HG03139 (cell line): Measurements from ENCODE around the gene SLC6A16.
A peak's percentile ranks its signal among the peaks of the same experiment; 100 is the strongest.
"Not testable (repeated sequence)": the region's sequence is repeated elsewhere in the genome, so short reads cannot be mapped to it uniquely, and the experiment has no call there.

Source experiments
- ATAC-seq: cut with Tn5 transposase; IDR thresholded peaks from one replicate; pipeline ENCODE4 v1.9.1; 2021; ENCODE audit not compliant: unreplicated experiment

Gene SLC6A16

DNA sequence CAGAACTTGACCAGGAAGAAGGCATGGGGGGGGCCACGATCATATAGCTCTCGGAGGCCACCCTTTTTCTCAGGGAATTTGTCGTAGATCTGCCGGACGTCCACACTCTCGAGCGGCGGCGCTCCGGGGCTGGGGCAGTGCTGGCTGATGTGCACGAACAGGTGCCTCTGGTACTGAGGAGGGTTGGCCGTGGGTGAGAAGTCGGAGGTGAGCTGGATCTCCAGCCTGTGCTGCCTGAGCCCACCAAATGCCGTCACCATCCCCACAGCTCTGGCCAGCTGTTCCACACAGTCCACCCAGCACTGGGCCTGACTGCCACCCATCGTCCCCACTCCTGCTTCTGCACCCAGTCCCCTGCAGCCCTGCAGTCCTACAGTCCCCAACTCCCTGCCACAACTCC is 22.2 kb upstream of the SLC6A16 start:
- ATAC-seq: no peak

DNA sequence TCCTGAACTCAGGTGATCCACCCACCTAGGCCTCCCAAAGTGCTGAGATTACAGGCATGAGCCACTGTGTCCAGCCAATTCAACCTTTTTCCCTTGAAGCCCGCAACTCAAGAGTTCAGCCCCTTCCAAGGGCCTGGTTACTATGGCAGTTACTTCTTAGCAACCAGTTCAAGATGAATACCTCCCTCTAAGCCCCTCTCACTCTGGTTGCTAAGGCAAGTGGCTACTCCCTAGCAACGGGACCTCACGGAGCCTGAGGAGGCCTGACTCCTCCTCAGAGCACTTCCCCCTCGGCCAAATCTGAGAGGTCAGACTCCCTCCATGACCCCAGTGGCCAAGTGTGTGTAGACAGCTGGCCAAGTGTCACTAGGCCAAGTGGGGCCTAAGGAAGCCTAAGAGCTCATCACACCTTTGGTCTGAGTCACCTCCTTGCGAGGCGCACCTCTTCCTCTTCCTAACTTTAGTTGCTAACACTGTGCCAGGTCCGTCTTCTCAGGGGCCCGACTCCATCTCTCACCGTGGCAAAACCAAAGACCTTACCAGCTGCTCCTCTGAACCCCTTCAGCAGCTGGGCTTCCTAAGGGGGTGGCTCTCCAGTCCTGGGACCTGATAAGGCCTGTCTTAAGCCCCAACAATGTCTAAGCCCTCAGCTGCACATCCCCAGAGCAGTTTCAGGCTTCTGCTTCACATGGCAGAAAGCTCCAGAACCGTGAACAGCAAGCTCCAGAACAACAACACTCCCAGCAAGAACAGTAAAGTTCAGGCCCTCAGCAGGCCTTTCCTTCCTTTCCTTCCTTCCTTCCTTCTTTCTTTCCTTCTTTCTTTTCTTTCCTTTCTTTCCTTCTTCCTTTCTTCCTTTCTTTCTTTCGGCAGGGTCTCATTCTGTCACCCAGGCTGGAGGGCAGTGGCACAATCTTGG is 19.8 kb upstream of the SLC6A16 start:
- ATAC-seq: no peak

DNA sequence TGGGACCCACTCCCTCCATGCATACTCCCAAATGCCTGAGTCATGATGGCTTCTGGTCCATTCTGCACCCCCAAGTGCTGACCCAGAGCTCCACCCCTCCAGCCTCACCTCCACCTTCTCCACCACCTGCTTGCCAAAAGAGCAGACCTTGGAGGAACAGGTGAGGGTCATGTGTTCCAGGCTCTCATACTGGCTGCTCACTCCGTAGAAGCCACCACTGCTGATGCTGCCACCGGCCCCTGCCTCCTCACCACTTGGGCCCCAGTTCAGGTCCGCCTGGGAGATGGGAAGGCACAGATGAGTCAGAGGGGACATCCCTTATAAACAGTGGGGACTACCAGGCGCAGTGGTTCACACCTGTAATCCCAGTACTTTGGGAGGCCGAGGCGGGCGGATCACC is 18.1 kb upstream of the SLC6A16 start:
- no peak for ATAC-seq

DNA sequence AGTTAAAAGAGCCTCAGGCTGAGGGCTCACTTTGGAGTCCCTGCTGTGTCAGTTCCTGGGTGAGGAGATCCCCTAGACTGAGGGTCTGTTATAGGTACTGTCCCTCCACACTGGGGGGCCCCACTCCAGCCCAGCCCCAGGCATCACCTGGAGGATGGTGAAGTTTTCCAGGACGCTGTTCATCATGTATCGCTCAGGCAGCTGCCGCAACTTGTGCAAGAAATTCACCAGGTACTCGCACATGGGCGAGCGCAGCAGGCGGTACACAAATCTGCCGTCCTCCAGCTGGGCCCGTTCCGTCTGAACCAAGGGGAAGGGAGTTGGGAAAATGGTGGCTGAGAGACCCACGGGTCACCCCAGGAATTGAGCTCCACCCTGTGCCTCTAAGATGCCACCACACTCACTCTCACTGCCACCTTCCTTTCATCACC is 17.3 kb upstream of the SLC6A16 start:
- no peak for ATAC-seq

- no peak for ATAC-seq
Observed at GRCh38 chr19:49340865-49341718, 16.1 kb upstream of the SLC6A16 start.

- ATAC-seq: no peak
Observed at GRCh38 chr19:49340069-49340864, 15.3 kb upstream of the SLC6A16 start.

DNA sequence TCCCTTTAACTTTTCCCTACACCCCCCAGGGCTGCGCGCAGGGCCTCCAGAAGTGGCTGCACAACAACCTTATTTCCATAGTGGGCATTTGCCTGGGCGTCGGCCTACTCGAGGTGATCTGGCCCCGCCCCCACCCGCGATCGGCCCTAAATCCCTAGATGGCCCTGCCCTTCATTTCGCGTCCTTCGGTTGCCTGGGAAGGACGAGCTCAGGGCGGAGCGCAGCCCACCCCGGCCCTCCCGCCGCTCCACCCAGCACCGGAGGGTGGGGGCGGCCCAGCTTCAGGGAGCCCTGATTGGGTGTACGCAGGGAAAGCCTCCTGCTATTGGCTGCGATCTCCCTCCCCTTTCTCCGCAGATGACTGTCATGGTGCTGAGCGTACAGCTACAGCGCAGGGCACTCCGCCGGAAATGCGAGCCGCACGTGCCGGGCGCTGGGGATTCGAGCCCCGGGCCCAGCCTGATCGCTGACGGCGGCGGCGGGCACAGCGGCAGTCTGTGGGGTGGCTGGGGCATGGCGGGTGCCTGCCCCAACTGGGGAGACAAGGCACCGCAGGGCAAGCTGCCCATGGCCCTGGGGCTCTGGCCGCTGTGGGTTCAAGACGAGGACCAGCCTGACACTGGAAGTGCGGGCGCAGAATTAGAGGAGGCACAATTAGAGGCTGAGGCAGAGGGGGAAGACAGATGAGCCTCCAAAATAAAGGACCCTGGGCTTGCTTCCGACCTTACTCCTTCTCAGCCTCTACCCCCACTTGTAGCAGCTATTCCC is 14.5 kb upstream of the SLC6A16 start:
- ATAC-seq: no peak

DNA sequence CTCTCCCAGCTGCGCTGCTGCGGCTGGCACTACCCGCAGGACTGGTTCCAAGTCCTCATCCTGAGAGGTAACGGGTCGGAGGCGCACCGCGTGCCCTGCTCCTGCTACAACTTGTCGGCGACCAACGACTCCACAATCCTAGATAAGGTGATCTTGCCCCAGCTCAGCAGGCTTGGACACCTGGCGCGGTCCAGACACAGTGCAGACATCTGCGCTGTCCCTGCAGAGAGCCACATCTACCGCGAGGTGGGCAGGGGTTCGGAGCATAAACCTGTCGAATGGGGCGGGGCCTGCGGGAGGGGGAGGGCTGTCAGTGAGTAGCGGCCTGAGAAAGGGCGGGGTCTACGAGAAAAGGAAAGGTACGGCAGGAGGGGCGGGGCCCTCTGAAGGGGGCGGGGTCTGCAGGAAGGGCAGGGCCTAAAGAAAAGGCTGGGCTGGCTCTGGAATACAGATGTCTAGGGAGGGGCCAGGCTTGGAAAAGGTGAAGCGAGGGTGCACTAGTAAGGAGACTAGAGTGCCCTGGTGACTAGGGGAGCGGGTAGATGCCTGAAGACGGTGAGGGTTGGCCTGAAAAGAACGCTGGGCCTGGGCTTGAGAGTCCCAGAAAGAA is 13.8 kb upstream of the SLC6A16 start:
- ATAC-seq: no peak

- no peak for ATAC-seq
Observed at GRCh38 chr19:49338023-49338677, 13.2 kb upstream of the SLC6A16 start.

DNA sequence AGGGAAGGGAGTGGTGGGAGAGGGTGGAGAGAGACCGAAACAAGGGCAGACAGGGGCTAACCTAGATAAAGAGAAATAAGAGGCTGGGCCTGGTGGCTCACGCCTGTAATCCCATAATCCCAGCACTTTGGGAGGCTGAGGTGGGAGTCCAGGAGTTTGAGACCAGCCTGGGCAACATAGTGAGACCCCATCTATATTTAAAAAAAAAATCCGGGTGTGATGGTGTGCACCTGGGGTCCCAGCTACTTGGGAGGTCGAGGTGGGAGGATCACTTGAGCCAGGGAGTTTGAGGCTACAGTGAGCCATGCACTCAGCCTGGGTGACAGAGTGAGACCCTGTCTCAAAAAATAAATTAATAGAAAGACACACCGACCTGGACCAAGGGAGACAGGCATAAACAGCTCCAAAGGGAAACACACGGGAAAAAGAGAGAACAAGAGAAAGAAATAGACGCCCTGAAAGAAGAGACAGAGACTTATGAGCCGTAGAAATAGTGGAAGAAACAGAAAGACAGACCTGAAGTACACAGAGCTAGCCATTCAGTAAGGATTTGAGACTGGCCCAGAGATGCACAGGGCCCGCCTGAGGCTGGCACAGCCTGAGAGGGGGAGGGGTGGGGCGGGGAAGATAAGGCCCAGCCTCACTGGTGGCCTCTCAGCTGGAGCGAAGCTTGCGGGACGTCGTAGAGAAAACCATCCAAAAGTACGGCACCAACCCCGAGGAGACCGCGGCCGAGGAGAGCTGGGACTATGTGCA is 12.5 kb upstream of the SLC6A16 start:
- ATAC-seq: no peak

DNA sequence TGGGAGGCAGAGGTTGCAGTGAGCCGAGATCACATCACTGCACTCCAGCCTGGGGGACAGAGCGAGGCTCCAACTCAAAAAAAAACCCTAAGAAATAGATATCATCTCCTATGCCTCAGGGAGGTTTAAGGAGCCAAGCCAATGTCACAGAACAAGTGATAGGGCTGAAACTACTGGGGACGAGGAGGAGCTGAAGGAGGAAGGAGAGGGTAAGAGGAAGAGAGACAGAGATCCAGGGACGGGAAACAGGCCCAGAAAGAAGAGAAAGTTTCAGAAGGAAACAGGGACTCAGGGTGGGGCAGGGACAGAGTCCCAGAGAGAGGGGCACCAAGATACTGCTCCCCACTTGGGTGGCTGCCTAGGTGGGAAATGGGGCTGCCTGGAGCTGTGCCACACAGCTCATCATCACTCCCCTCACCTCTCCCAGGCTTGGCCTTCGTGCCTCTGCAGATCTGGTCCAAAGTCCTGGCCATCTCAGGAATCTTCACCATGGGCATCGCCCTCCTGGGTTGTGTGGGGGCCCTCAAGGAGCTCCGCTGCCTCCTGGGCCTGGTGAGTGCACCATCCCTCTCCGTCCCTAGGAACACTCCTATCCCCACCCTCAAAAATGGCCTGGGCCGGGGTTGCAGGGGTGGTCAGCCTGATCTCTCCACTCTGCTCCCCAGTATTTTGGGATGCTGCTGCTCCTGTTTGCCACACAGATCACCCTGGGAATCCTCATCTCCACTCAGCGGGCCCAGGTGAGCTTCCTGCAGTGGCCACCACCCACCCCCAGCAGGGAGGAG is 11.7 kb upstream of the SLC6A16 start:
- no peak for ATAC-seq

GRCh38 chr19:49335784-49336481 is 10.9 kb upstream of the SLC6A16 start:
- no peak for ATAC-seq

- no peak for ATAC-seq
Observed at GRCh38 chr19:49335071-49335783, 10.2 kb upstream of the SLC6A16 start, which contains the start of gene CD37. TSS of gene CD37 (plus strand) at chr19:49335406. CDS start at chr19:49335541, 135 bp downstream.

GRCh38 chr19:49333811-49334288 is 8.9 kb upstream of the SLC6A16 start:
- ATAC-seq: peak; percentile 44

- no peak for ATAC-seq
Observed at GRCh38 chr19:49333418-49333805, 8.4 kb upstream of the SLC6A16 start.

DNA sequence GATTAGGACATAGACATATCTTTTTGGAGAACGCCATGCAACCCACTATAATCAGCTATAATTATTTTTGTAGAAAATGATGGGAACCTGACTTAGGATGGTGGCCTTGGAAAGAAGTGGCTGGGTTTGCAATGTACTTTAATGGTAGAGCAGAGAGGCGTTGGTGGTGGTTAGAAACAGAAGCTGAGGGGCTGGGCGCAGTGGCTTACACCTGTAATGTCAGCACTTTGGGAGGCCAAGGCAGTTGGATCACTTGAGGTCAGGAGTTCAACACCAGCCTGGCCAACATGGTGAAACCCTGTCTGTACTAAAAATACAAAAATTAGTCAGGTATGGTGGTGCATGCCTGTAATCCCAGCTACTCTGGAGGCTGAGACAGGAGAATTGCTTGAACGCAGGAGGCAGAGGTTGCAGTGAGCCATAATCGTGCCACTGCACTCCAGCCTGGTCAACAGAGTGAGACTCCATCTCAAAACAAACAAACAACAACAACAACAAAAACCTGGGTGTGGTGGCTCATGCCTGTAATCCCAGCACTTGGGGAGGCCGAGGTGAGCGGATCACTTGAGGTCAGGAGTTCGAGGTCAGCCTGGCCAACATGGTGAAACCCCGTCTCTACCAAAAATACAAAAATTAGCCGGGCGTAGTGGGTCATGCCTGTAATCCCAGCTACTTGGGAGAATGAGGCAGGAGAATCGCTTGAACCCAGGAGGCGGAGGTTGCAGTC is 7.9 kb upstream of the SLC6A16 start:
- ATAC-seq: not testable (repeated sequence)
